GM19193 (cell line): ENCODE measurements around the gene PLXNA4.

Experiments
- POLR2A ChIP-seq: IDR thresholded peaks from 4 replicates; pipeline ENCODE4 v1.6.1; 2011; ENCODE audit not compliant: insufficient read depth, insufficient read length; ENCODE audit errors: extremely low read depth

PLXNA4 gene

DNA sequence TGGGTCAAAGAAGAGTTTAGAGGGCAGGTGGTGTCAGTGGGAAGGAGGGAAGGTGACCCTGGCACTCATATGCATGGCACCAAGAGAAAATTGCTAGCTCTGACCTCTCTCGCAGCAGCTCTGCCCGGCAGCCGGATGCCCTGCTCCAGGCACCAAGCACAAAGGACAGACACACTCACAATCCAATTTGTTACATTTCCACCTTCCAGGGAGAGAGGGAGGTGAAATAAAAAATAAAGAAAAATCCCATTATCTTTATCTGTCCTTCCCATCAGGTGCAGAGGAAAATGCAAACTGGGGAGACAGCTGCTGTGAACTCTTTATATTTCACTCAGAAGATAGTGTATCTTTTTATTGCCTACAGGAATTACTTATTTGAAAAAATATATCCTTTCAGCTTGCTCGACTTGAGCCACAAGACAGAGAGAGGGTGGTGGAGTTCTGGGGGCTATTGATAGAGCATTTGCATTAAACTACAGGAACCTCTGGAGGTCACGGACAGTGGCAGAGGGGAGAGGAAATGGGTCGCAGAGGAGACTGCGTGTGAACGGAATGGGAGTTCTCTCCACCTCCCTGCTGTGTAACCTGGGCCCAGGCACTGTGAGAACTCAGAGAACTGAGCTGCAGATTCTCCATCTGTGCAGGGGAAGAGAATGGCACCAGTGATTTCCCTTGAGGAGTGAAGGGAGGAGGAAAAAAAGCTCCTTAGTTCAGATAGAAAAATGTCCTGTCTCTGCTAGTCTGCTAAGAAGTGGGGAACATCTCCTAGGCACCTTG lies 421.4 kb downstream of the PLXNA4 start:
- TF ChIP-seq POLR2A = no peak

DNA sequence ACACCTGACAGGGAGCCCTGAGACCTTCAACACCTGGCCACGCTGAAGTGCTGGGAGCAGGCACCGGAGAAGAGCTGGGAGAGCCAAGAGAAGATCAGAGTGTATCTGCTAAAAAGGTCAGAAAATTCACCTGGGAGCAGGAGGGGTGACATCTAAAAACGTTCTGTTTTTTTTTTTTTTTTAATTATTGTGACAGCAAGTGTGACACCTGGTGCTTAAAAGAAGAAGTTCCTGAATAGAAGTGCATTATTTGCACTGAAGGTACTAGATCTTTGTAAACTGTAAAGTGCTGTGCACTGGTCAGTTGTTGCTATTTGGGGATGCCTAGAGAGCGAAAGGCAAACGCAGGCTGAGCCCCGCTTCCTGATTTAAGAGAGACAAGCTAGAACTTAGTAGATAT lies 422.0 kb downstream of the PLXNA4 start:
- TF ChIP-seq POLR2A = no peak

DNA sequence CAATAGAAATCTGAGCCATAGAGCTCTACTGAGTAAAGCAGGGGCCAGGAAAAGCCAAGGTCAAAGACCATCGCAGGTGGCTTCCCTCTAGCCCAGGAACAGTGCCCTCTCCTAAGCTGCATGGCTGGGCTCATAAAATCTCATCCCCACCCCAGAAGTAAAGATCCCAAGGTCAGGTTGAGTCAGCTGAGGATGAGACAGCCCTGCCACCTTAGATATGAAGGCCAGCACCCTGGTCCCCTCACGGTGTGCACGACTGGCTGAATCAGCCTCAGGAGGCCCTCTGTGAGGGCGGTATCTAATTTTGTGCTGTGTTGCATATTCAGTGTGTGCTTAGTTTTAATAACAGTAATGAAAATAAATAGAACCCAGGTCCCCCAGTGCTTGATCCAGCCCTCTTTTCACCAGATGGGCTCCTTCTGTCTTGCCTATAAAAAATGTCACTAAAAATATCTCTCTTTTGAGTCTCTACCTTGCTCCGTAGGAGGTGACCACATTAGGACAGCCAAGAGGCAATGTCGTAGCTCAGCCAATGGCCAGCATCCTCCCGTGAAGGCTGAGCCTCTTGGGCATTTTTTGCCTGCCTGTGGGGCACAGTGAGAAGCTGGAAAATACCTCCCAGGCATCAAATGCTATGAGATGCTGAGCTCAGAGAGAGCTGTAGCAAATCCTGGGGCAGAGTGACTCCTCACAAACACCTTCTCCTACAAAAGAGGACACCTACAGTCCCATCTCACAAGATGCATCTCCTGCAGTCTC lies 424.0 kb downstream of the PLXNA4 start:
- no peak for TF ChIP-seq POLR2A

DNA sequence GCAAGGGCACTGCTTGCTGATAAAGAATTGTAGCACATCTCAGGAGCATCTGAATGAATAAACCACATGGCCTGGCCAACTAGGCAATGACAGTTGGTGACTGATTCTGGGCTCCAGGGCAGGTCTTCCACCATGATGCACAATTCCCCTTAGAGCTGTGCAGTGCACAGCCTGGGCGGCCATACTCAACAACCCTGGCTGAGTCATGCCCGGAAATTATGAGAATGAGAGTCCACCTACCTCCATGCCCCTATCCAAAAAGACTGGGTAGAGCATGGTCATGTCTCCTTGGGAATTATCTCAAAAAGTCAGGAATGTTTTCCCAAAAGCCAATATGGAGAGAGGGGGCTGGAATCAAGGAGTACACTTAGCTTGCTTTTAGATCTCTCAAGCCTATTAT lies 425.6 kb downstream of the PLXNA4 start:
- no peak for TF ChIP-seq POLR2A

DNA sequence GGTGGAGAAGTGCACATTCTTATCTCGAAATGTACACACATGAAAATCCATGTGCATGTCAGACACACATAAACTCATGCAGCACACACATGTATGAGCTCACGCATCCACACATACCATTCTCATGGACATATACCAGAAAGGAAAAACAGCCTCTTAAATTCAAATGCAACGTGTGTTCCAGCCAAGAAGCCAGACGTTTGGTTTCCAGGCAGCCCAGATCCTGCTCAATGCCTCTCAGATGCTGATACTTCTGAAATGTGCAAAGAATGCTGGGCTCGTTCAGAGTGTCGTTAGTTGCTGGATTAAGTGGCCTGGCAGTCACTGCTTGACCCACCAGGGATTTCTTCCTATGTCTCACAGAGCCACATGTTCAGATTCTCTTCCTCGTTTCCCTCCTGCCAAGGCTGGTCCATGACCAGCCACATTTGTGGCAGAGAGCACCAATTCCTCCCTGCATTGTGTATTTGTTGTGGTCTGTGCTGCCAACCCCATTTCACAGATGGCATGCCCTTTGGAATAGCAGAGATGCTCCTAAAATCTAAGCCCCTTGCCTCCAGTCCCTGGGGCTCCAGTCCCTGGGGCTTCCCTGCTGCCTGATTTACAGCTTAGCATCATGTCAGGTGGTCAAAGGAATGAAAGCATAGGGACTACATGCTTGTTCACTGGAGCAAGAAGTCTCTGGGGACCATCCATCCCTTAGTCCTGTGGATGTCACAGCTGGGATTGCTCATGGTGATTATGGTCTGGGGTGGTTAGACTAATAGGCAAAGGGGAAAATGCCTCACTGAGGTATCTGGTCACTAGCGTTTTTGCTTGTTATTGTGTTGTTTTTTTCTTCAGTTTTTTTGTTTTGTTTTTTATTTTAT lies 426.6 kb downstream of the PLXNA4 start:
- no peak for TF ChIP-seq POLR2A

DNA sequence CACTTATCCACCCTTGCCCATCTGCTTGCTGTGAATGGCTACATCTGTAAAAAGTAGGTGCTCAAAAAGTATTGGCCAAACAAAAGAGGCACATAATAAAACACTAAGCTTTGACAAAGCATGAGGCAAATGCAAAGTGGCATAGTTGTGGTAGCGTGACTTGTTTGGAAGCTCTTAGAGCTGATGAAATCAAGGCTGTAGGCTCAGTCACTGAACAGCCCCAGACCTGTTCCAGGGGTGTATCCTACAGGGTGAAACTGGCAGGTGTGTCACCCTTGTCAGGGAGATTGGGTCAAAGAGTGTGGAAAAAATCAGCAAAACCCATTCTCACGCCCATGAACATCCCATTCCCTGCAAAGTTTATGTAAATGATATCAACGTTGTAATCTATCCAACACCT lies 427.4 kb downstream of the PLXNA4 start:
- TF ChIP-seq POLR2A = no peak

DNA sequence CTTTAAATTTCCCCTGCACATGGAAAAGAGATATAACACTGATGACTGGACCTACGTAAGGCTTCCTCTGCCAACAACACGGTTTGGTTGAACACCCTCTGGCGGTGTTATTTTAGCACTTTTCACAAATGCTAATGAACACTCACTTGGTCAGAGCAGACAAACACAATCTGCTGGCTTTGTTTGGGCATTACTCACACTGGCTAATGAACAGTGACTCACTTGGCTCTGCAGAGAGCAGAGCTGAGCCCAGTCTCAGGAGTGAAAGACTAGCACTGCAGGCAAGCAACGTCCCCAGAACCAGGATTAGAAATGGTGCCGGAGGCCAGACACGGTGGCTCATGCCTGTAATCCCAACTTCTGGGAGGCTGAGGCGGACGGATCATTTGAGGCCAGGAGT lies 430.8 kb downstream of the PLXNA4 start:
- TF ChIP-seq POLR2A = no peak

DNA sequence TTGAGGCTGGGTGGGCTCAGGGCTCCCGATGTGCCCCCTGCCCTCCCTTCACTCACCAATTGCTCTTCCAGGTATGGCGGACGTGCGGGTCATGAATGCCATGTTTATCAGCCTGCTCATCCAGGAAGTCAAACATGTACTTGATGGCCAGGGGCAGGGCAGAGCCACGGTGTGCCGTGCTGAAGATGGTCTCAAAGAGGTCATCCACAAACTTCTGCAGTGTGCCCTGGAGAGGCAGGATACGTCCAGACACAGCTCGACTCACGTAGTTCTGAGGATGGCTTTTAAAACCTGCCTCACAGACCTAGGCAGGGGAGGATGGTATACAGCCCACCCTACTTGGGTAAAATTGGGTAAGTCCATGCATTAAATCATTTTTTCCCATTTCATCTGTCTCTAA lies 431.2 kb downstream of the PLXNA4 start:
- TF ChIP-seq POLR2A = no peak

DNA sequence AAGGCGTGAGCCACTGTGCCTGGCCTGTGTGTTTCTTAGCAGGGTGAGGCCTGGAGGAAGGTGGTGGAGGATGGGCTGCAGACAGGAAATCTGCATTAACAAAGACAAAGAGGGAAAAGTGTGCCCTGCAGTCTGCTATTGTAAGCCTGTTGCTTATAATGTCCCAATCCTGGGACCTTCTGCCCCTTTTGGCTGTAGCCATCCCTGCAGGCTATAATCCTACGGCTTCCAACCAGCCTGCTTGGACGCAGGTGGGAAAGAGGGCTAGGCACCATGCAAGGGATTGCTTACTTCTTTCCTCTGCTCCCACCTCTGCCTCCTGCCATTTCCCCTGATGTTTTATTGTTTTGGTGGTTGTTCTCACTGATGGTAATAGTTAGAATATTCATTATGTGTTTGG lies 434.3 kb downstream of the PLXNA4 start:
- TF ChIP-seq POLR2A = no peak

DNA sequence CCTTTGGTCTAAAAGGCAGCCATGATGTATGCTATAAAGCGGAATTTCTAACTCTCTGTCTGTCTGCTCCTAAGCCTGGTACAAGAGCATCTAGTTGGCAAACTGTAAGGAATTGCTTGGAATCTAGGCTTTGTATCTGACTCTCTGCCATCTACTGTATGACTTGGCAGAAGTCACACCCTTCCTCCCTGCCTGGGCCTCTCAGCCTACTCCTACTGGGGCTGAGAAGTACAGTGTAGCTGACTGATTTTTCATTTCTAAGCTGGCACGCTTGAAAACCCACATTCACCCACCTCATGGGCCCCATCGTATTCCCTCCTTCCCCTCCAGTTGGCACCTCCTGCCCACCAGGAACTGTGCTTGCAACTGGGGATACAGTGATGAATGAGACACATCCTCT lies 435.2 kb downstream of the PLXNA4 start:
- no peak for TF ChIP-seq POLR2A

DNA sequence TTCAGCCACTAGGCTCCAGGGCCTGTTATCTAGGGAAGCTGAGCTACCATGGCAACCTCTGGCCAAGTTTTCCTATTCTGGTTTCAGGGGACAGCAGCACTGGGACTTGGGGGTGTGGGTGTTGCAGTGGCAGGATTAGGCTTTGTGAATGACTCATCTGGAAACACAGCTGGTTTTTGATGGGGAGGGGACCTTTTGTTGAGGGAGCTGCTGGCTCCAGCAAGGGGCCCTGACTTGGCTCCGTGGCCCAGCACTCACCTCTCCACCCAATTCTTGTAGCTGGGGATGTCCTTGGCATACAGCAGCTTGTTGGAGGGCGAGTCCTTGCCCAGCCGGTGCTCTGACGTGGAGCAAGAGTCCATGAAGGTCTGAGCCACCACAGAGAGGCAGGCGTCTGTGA lies 435.9 kb downstream of the PLXNA4 start:
- no peak for TF ChIP-seq POLR2A

DNA sequence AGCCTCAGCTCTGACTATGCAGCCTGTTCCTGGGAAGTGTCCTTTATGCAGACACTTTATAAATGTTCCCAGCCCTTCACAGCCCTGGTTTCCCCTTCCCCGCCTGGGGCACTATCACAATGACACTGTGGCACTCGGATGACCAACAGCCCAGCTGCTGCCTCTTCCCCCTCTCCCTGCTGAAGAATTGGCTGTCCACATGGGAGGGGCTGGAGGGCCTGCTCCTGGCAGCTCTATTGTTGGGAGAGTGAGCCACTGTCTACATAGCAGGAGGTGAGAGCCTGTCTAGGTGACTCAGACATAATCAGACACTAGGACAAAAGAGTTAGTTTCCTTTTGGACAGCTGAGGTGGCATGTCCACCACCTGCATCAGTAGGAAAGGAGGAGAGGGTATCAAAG lies 437.5 kb downstream of the PLXNA4 start:
- no peak for TF ChIP-seq POLR2A

DNA sequence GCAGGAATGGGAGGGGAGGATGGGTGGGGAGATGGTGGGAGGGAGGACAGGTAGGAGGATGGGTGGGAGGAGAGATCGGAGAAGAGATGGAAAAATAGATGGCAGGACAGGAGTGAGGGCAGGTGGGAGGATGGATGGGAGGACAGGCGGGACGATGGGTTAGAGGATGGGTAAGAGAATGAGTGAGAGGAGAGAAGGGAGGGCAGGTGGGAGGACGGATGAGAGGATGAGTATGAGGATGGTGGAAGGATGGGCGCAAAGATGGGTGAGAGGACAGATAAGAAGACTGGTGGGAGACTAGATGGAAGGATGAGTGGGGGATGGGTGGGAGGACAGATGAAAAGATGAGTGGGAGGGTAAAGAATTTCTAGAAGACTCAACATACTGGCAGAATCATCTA lies 438.6 kb downstream of the PLXNA4 start:
- TF ChIP-seq POLR2A = no peak

DNA sequence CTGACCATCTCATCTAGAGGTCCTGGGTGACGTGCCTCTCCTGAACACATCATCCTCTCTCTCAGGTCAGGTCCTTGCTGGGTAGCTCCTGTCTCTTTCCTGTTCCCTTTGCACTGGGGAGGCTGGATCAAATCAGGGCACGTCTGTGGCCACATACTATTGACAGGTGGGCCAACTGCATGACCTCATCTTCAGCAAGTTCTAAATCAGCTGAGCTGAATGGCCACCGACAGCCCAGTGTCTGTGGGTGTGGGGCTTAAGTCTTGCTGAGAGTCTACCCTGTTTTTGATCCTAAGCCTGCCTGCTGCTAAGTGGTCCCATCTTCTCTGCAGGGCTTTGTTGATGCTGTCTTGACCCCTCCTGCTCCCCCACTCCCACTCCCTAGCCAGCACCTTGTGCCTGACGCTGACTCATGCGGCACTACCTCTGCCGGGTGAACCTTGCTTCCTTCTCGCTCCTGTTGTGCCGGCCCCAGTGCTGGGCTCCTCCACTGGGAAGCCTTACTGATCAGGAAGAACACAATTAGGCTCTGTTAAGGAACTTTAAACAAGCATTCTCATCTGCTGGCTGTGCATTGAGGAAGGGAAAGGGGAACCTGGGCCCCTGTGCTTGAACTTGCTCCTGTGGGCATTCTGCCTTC lies 440.4 kb downstream of the PLXNA4 start:
- no peak for TF ChIP-seq POLR2A
